VCaP (cell line): ENCODE data around the gene TBC1D22A.
A peak's percentile ranks its signal among the peaks of the same experiment; 100 is the strongest.

Experiments
- H3K27ac ChIP-seq: fragments of 450-650 bp; 2 replicates; pipeline ENCODE4 v1.5.1; 2017
- TF ChIP-seq, protein P1 (sequence below): fragments of 450-650 bp; conservative IDR thresholded peaks from 2 replicates; pipeline ENCODE4 v1.5.1; 2017; ENCODE audit warnings: mild to moderate bottlenecking, moderate library complexity

TBC1D22A gene

DNA sequence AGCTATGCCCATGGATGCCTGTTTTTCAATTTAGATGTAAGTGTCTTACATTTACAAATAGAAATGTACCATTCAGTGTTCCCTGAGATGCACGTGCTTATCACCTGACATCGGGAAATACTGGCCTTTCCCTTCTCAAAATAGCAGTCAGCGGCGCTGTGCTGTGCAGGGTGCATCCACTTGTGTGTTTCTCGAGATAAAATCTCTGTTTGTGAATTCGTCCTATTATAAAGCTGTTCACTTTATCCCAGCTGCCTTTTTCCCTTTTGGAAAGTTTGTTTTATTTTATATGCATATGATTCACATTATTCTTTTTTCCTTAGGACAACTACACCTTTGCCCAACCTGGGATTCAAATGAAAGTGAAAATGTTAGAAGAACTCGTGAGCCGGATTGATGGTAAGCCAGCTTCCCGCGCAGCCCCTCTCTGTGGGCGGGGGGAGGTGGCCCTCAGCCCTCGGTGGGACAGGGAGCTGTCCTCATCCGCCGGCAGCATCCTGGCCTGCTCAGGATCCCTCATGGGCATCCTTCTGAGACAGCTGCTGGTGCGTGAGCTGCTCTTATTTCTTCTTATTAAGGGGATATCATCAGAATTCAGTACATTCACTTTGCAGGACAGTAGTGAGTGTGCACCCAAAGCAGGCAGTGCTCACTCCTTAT is 235.0 kb downstream of the TBC1D22A start:
- H3K27ac ChIP-seq = peak overlapping the region; percentile 66
- TF ChIP-seq, protein P1, sequence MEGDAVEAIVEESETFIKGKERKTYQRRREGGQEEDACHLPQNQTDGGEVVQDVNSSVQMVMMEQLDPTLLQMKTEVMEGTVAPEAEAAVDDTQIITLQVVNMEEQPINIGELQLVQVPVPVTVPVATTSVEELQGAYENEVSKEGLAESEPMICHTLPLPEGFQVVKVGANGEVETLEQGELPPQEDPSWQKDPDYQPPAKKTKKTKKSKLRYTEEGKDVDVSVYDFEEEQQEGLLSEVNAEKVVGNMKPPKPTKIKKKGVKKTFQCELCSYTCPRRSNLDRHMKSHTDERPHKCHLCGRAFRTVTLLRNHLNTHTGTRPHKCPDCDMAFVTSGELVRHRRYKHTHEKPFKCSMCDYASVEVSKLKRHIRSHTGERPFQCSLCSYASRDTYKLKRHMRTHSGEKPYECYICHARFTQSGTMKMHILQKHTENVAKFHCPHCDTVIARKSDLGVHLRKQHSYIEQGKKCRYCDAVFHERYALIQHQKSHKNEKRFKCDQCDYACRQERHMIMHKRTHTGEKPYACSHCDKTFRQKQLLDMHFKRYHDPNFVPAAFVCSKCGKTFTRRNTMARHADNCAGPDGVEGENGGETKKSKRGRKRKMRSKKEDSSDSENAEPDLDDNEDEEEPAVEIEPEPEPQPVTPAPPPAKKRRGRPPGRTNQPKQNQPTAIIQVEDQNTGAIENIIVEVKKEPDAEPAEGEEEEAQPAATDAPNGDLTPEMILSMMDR = no peak

DNA sequence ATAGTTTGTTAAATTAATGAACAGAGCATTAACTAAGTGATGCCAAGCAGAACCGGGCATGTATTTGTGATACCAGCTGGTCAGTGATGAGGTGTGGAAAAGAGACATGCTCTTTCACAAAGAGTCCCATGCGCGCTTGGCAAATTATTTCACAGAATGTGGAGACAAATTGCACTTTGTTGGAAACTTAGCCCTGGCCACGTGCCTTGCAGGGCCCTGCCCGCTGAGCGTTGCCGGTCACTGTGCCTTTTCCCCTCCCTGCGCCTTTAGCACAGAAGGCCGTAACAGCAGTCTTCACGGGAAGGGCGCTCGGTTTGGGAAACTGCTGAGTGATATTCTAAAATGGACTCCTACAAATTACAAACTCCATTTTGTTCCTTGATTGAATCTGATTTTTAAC is 235.9 kb downstream of the TBC1D22A start:
- TF ChIP-seq, protein P1 = no peak
- peak overlapping the region; percentile 66; the same call in 1 of the 2 replicates for H3K27ac ChIP-seq

DNA sequence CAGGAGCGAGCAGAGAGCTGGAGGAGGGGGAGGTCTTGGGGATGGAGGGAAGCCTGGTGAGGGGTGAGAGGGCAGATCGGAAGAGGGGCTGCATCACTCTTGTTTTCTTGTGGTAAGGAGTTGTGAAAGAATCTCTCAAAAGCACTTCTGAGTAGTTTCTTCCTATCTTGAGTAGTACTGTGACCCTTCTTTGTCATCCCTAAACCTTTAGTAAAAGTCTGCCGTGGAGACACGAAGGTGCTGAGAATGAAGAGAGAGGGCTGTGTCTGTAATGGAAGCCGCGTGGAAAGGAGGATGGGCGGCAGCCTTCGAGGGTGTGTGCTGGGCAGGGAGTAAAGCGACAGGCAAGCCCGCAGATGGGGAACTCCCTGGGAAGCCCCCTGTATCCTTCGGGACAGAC is 237.8 kb downstream of the TBC1D22A start:
- TF ChIP-seq, protein P1 = no peak
- H3K27ac ChIP-seq = no peak overlapping the region

DNA sequence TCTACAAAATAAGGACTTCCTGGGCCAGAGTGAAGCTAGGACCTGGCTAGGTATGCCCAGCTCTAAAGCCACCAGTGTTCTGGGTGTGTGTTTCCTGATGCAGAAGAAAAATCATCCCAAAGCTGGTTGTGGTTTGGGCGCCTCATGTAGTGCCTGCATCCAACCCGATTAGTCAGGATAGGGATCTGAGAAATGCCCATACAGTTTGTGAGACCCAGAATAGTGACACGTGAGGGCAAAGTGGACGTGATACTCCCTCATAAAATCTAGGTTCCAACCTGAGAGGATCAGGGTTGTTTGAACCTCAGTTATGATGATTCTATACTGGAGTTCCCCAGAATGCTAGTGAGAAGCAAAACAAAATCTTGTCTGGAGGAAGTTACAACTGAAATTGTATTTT is 238.4 kb downstream of the TBC1D22A start:
- no peak overlapping the region for H3K27ac ChIP-seq
- TF ChIP-seq, protein P1 = no peak

DNA sequence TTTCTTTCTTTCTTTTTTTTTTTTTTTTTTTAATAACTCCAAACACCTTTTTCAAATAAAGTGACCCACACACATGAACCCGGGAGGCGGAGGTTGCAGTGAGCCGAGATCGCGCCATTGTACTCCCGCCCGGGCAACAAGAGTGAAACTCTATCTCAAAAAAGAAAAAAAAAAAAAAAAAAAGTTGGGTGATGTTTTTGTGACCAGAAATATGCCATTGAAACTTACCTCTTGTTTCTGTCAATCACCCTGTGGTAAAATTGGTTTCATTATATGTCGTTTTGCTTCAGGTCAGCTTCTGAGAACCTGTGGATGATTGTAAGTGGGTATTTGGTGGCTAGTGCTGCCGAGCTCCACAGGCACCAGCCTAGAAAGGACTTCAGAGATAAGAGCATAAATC is 238.8 kb downstream of the TBC1D22A start:
- TF ChIP-seq, protein P1 = no peak
- no peak overlapping the region for H3K27ac ChIP-seq

DNA sequence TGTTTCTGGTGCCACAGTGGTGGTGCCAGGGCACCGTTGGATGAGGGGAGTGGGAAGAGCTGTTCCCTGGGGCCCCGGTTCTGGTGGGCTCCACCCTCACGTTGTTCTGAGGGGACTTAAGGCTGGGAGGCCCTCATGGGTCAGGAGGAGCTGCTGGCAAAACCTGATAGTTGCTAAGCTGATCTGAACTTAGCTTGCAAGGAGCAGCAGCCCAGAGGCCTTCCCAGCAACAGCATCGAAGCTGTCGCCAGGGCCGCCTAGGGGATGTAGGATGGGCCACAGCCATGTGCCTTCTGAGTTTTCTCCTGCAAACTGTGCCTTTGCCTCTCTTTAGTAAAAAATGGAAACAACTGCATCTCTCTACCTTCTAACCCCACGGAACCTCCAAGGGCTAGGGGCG is 240.2 kb downstream of the TBC1D22A start:
- TF ChIP-seq, protein P1 = no peak
- H3K27ac ChIP-seq = no peak overlapping the region

DNA sequence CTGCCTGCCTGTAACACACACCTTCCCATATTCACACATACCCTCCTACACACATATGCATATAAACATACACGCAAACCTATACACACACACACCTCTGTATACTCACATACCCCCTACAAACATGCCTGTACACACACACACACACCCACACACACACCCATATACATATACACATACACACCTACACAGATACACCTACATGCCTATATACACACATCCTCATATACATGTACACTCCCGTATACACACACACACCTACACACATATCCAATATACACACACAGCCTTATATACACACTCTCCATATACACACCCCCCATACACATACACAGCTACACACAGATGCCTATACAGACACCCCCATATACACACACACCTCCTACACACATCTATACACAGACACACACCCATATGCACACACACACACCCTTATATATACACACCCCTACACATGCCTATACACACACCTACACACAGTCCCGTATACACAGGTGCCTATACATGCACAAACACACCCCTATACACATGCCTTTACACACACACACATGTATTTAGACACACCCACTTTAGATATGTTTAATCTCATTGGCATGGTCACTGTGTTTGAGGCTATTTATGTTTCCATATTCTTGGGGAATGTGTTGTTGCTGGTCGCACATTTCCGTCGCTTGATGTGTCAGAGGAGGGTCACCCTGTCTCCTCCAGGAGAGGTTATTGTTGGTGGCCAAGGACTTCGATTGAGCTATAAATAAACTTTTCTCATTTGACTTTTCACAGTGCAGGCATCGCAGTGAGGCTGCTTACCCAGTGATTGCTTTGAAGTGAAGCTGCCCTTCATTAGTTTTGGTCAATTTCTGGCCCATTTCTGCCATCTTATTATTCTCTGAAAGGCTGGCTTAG is 243.3 kb downstream of the TBC1D22A start:
- no peak overlapping the region for H3K27ac ChIP-seq
- TF ChIP-seq, protein P1 = no peak
